GM12891 (cell line): Measurements from ENCODE around the gene KPTN.

Experiments
- DNase-seq: peaks from one replicate; pipeline ENCODE4 v3.0.0; 2011; ENCODE audit warnings: low spot score; ENCODE audit not compliant: insufficient read length
- FAIRE-seq: peaks from 2 replicates; lab custom pipeline; 2011; peaks lifted over from hg19 to GRCh38; lab: Jason Lieb, UNC
- PAX5 ChIP-seq: IDR thresholded peaks from 2 replicates; pipeline ENCODE4 v1.6.1; 2011; ENCODE audit warnings: low read length, moderate library complexity, mild to moderate bottlenecking; ENCODE audit not compliant: insufficient read depth, severe bottlenecking
- POLR2A ChIP-seq: IDR thresholded peaks from 2 replicates; pipeline ENCODE4 v1.6.1; 2011; ENCODE audit warnings: low read depth, low read length, control low read depth
- POLR2AphosphoS5 ChIP-seq: IDR thresholded peaks from 2 replicates; pipeline ENCODE4 v1.6.1; 2011; ENCODE audit warnings: low read depth, low read length, control low read depth
- POU2F2 ChIP-seq: IDR thresholded peaks from 2 replicates; pipeline ENCODE4 v1.6.1; 2011; ENCODE audit warnings: low read depth, mild to moderate bottlenecking, control low read depth, low read length, moderate library complexity
- SPI1 ChIP-seq: IDR thresholded peaks from 2 replicates; pipeline ENCODE4 v1.6.1; 2011; ENCODE audit warnings: low read depth, low read length, control low read depth
- TAF1 ChIP-seq: IDR thresholded peaks from 2 replicates; pipeline ENCODE4 v1.6.1; 2011; ENCODE audit warnings: low read depth, low read length, control low read depth

The KPTN gene

DNA sequence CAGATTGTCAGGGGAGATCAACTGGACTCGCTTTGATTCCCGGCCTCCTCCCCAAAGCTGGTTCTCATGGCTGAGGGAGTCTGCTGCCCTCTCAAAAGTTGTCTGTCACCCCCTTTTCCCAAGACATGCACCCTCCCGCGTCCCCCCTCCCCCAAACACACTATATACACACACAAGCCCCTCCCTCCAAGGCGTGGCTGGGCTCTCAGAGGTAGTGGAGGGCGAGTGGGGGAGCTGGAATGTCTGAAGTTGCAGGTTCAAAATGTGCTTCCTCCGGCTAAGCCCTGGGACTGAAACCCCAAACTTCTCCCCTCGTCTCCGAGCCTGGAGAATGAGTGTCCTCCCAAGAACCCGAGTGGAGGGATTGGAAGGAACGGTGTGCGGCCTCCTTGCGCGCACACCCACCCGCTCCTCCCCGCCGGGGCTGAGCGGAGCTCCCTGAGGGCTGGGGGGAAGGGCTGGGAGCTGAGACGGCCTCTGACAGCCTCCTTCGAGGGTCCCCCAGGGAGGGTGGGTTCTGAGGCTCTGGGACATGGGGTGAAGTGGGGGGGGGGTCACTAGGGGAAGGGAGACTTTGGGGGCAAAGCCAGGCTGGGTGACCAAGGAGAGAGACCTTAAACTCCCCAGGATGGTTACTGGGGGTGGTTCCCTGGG lies 54.8 kb downstream of the KPTN start:
- DNase-seq (no peak), FAIRE-seq (no peak)
- TF ChIP-seq POLR2AphosphoS5 (no peak), POU2F2 (no peak)

GRCh38 chr19:47428177-47428894 lies 55.7 kb downstream of the KPTN start:
- no peak for TF ChIP-seq TAF1
- TF ChIP-seq POU2F2 = no peak
- TF ChIP-seq POLR2AphosphoS5 = no peak
- TF ChIP-seq PAX5 = no peak
- TF ChIP-seq SPI1 = no peak
- no peak for TF ChIP-seq POLR2A
- FAIRE-seq (peak; percentile 90), DNase-seq (peak; percentile 77)

DNA sequence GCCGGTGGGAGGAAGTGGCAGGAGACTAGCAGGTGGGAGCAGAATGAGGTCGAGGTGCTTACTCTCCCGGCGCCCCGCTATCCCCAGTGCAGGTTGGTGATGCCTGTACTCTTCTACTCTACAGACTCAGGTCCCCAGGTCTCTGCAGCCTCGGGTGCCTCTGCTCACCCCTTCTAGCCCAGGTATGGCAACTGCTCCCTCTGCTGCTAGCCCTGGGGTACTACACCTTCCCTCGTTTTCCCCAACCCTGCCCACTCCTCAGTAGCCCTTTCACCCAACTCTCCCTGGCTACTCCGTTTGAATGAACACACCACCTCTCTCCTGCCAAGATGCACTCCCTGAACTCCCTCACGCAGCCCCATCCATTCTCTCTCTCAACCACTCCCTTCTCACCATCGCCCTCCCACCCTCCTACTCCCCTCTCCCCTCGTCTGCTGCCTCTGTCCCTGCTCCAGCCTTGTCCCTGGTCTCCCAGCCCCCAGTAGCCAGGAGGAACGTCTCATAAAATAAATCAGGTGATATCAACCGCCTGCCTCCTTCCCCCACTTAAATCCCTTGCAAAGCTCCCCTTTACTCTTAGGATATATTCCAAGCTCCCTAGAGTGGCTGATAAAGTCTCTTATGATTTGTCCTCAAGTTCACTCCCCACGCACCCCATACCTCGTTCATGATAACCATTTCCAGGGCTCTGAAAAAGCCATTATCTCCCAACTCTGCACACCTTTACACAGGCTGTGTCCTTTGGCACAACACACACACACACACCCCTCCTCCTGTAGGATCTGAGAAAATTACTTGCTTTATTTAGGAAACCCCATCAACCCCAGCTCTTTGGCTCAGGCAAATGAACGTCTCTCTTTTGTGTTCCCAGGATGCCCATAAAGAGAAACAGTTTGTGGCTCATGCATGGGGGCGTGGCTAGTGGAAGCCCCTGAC lies 56.5 kb downstream of the KPTN start:
- DNase-seq = peak; percentile 82

More for the DNA sequence above, 56.5 kb downstream of the KPTN start:
- TF ChIP-seq POLR2A = no peak
- TF ChIP-seq TAF1 = no peak
- no peak for TF ChIP-seq POLR2AphosphoS5
- TF ChIP-seq POU2F2 = no peak
- no peak for TF ChIP-seq PAX5
- TF ChIP-seq SPI1 = no peak
- peak; percentile 88 for FAIRE-seq
